BJ (cell line): ENCODE results near the gene GARIN5B. TPM values are rescaled to one million over a fixed set of nuclear protein-coding genes. Genes with fewer than 3 reads are reported as not detected.

Source experiments
- CTCF ChIA-PET: fragments of 350-600 bp; formaldehyde crosslinking; extraction: SDS; loops from one replicate; lab custom pipeline; 2021; ENCODE audit warnings: antibody characterized with exemption, inconsistent platforms; lab: Yijun Ruan, JAX
- POLR2A ChIA-PET: fragments of 300-600 bp; sonication (Branson Sonifier 250); formaldehyde crosslinking; extraction: SDS; loops from one replicate; lab custom pipeline; 2021; ENCODE audit warnings: antibody characterized with exemption; lab: Charles Lee
- DNase-seq: peaks from one replicate; pipeline ENCODE4 v3.0.0-alpha.2; 2011; ENCODE audit warnings: low read depth
- H3K27me3 ChIP-seq: 2 replicates; pipeline ENCODE4 v1.6.0; 2011; ENCODE audit warnings: low read length; ENCODE audit not compliant: control insufficient read depth, insufficient read depth
- H3K36me3 ChIP-seq: 2 replicates; pipeline ENCODE4 v1.5.1; 2011; ENCODE audit warnings: low read length; ENCODE audit not compliant: control insufficient read depth, insufficient read depth
- H3K4me3 ChIP-seq: 2 replicates; pipeline ENCODE4 v1.5.1; 2011; ENCODE audit warnings: low read depth, mild to moderate bottlenecking, control low read depth, low read length
- CTCF ChIP-seq: IDR thresholded peaks from 2 replicates; pipeline ENCODE4 v1.5.1; 2011; ENCODE audit warnings: low read depth, mild to moderate bottlenecking, control low read depth, inconsistent platforms, low read length, moderate library complexity; ENCODE audit not compliant: insufficient read depth
- polyA plus RNA-seq: library from polyadenylated mRNA; depleted of rRNA; stranded (reverse); fragments of >200 nt; gene quantifications from 2 replicates; pipeline ENCODE4 v1.2.3, GENCODE V29; 2011

GARIN5B gene
- polyA plus RNA-seq, 1 experiment: 0.02 TPM

DNA sequence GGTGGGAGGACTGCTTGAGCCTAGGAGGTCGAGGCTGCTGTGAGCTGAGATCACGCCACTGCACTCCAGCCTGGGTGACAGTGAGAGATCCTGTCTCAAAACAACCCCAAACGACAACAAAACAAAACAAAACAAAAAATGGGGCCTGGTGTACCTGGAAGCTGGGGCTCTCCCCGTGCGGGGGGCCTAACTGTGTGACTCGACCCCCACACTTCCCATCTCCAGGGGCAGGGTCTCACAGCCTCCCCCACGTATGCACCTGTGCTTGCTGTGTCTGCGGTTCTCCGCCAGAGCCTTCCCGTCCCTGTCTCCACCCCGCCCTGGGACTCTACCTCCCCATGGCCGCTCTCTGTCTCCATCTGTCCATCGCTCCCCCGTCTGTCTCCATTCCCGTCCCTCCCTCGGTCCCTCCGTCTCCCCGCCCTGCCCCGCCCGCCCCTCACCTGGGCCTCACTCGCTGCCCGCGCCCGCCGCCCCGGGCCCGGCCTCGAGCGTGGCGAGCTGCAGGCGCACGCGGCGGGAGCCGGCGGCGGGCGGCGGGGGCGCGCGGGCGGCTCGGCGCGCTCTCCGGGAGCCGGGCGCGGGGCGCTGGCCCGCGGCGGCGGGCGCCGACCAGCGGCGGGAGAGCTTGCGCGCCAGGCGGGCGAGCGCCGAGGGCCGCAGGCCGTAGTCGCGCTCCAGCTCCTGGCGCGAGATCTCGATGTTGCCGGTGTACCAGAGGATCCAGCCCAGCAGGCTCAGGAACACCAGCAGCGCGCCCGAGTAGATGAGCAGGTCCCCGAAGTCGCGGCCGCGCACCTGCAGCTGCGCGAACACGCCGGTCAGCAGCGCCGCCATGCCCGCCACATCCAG lies 20.4 kb upstream of the GARIN5B start:
- no peaks in the 10 kb centered on the region for H3K27me3 ChIP-seq
- ChIA-PET POLR2A (interaction anchor here (0.7 kb wide), 1 partner anchor 44 kb away, joined by 6 read pairs; the partner anchor contains the start of gene KMT5C), CTCF (interaction anchor here (0.5 to 3.2 kb wide), 21 partner anchors 9 to 243 kb away, joined by 3 to 35 read pairs (median 3); partner anchors contain the start of genes KMT5C and PTPRH)
- H3K4me3 ChIP-seq: peak overlapping the region; percentile 44
- DNase-seq: no peak
- TF ChIP-seq CTCF: 0 out of 2 replicates have a peak, but pooled peaks have one; percentile 2
- peaks cover 19% of the 10 kb centered on the region for H3K36me3 ChIP-seq

DNA sequence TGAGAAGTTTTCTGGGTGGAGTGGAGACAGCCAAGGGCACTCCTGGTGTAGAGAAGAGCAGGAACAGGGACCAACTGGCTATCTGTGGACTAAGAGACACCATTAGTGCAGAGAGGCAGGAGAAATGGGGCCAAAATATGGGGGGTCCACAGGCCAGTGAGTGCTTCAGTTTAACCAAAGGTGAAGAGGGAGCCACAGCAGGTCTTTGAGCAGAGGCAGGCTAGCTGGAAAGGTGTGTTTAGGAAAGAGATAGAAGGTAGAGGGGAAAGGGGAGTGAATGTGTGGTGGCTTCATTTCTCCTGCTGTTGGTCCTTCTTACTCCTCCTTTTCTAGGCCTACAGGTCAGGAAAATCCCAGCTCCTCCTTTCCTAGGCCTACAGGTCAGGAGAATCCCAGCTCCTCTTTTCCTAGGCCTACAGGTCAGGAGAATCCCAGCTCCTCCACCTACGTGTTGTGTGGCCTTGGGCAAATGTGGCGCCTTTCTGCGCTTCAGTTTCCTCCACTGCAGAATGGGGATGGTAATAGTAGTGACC lies 19.5 kb upstream of the GARIN5B start:
- ChIA-PET POLR2A (no interaction called here), CTCF (interaction anchor here (1.0 to 3.2 kb wide), 6 partner anchors 10 to 242 kb away, joined by 3 to 35 read pairs (median 6); no protein-coding TSS in a partner anchor)
- Histone ChIP-seq H3K27me3 (no peaks in the 10 kb centered on the region), H3K36me3 (peaks cover 11% of the 10 kb centered on the region), H3K4me3 (no peak overlapping the region)
- no peak for DNase-seq
- TF ChIP-seq CTCF: no peak

DNA sequence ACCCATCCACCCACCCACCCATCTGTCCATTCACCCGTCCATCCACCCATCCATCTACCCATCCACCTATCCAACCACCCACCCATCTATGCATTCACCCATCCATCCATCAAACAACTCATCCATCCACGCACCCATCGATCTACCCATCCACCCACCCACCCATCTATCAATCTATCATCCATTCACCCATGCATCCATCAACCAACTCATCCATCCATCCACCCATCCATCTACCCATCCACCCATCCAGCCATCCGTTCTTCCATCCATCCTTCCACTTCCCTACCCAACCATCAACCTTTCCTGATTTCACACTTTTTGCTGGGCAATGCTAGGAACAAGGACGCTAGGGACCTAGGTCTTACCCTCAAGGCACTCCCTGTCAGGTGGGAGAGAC lies 19.0 kb upstream of the GARIN5B start:
- H3K4me3 ChIP-seq: no peak overlapping the region
- POLR2A ChIA-PET: no interaction called here
- H3K36me3 ChIP-seq: peaks cover 6% of the 10 kb centered on the region
- CTCF ChIA-PET: interaction anchor here (3.2 kb wide), 1 partner anchor 80 kb away, joined by 35 read pairs; no protein-coding TSS in a partner anchor
- TF ChIP-seq CTCF: no peak
- no peaks in the 10 kb centered on the region for H3K27me3 ChIP-seq
- no peak for DNase-seq

DNA sequence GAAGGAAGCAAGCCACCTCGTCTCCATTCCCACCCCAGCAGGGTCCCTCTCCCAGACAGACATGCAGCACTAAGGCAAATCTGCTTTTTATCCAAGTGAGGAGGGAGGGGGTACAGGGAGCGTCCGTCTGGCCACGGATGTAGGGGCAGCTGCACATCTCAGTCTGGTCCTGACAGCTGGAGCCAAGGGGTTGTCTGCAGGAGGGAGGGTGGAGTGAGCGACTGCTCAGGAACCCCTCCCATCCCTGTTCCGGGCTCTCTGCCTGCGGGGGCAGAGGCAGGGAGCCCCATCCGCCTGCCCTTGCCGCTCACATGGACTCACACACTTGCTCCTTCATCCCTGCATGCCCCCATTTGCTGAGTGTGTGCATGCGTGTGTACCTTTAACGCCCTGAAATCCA lies 16.1 kb upstream of the GARIN5B start:
- ChIA-PET CTCF (no interaction called here), POLR2A (no interaction called here)
- no peak for DNase-seq
- Histone ChIP-seq H3K36me3 (no peaks in the 10 kb centered on the region), H3K27me3 (no peaks in the 10 kb centered on the region), H3K4me3 (no peak overlapping the region)
- no peak for TF ChIP-seq CTCF
